ENCODE results near the gene HSPB8. TPM values are rescaled to one million over a fixed set of nuclear protein-coding genes. Genes with fewer than 3 reads are reported as not detected.
"Not testable (repeated sequence)": the region's sequence is repeated elsewhere in the genome, so short reads cannot be mapped to it uniquely, and the experiment has no call there.

HSPB8 gene
- total and polyA plus RNA-seq, 7 experiments from 2014 or later: not detected

DNA sequence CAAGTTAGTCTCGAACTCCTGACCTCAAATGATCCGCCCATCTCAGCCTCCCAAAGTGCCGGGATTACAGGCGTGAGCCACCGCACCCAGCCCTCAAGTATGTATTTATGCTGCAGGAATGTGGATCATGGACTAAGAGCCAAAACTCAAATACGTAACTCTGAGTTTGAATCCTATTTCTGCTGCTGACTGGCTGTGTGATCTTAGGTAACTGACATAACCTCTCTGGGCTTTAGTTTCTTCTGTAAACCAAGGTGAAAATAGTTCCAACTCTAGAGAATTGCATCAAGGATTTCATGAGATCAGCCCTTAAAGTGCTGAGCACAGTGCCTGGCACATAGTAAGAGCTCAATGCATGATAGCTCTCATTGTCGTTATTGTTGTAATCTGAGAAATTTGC is 37.4 kb downstream of the HSPB8 start:
- CTCF ChIA-PET: no interaction called here
- H3K36me3 Mint-ChIP-seq: no peaks in the 10 kb centered on the region
- Histone ChIP-seq H3K36me3 (ENCODE audit: control insufficient read depth in 2 of 3, insufficient read depth in 3 of 3, low read length in 3 of 3) (no peaks in the 10 kb centered on the region), H3K4me3 (ENCODE audit: low read length) (no peak overlapping the region), H3K4me1 (ENCODE audit: control insufficient read depth in 2 of 2, insufficient read depth in 2 of 2, low read length in 2 of 2) (no peaks in the 10 kb centered on the region), H3K27ac (ENCODE audit: low read depth, low read length) (no peak overlapping the region), H3K27me3 (ENCODE audit: control insufficient read depth in 2 of 2, insufficient read depth in 2 of 2, low read length in 2 of 2) (no peaks in the 10 kb centered on the region), H3K9me3 (ENCODE audit: control insufficient read depth in 2 of 3, low read length in 3 of 3) (no peaks in the 10 kb centered on the region)
- ATAC-seq: no peak
- H3K9me3 Mint-ChIP-seq: peaks cover 0 to 11% (median 0%) of the 10 kb centered on the region in 11 donors
- intact Hi-C loops (cut with micrococcal nuclease): no loop called here
- POLR2A ChIA-PET: no interaction called here
- H3K4me1 Mint-ChIP-seq: no peaks in the 10 kb centered on the region
- no peak for DNase-seq
- no peak overlapping the region for H3K4me3 Mint-ChIP-seq
- H3K27ac Mint-ChIP-seq: no peak overlapping the region
- peaks cover 0 to 14% (median 0%) of the 10 kb centered on the region in 5 donors for H3K27me3 Mint-ChIP-seq

DNA sequence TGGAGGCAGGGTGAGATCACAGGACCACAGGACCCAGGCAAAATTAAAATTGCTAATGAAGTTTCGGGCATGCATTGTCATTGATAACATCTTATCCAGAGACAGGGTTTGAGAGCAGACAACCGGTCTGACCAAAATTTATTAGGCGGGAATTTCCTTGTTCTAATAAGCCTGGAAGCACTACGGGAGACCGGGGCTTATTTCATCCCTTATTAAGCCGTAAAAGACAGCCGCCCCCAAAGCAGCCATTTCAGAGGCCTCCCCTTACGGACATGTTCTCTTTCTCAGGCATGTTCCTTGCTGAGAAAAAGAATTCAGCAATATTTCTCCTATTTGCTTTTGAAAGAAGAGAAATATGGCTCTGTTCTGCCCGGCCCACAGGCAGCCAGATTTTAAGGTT is 40.1 kb downstream of the HSPB8 start:
- H3K36me3 Mint-ChIP-seq; H3K27me3 ChIP-seq (ENCODE audit: control insufficient read depth in 2 of 2, insufficient read depth in 2 of 2, low read length in 2 of 2); H3K4me1 Mint-ChIP-seq; H3K4me3 ChIP-seq (ENCODE audit: low read length); ATAC-seq; H3K4me3 Mint-ChIP-seq; H3K27ac ChIP-seq (ENCODE audit: low read depth, low read length); H3K27ac Mint-ChIP-seq; POLR2A ChIA-PET; CTCF ChIA-PET; intact Hi-C loops (cut with micrococcal nuclease); H3K36me3 ChIP-seq (ENCODE audit: control insufficient read depth in 2 of 3, insufficient read depth in 3 of 3, low read length in 3 of 3); DNase-seq; H3K4me1 ChIP-seq (ENCODE audit: control insufficient read depth in 2 of 2, insufficient read depth in 2 of 2, low read length in 2 of 2); H3K9me3 ChIP-seq (ENCODE audit: control insufficient read depth in 2 of 3, low read length in 3 of 3): not testable (repeated sequence)
- peaks cover 0 to 14% (median 1%) of the 10 kb centered on the region in 11 donors for H3K9me3 Mint-ChIP-seq
- H3K27me3 Mint-ChIP-seq: peaks cover 0 to 14% (median 0%) of the 10 kb centered on the region in 5 donors

DNA sequence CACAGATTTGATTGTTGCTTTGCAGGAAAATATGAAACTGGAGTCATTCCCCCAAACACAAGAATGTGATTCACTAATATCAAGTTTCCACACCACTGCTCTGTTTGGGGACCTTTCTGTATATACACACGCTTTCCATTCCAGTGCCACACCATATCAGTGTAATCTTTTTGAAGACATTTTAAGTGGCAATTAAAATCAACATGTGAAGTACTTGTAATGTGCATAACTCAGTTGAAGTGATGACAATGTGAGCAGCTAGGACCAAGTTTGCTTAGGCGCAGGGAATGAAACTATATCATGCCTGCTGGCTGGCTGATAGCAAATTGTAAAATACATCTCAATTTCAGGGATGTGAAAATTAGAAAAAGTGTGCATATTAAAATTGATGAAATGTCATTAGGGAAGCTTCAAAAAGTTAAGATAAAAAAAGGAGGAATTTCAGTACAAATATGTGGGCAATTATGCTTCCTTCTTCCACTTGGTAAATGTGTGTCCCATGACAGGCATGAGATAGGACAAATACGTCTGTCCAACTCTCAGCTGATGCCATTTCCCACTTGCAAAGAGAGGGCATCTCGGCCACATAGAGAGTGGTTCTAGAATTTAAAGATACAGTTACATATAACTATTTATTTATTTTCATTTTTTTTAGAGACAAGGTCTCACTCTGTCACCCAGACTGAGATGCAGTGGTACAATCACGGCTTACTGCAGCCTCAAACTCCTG is 43.7 kb downstream of the HSPB8 start:
- H3K4me1 Mint-ChIP-seq: peaks cover 0 to 2% (median 0%) of the 10 kb centered on the region in 7 donors
- H3K27ac Mint-ChIP-seq: no peak overlapping the region
- POLR2A ChIA-PET: no interaction called here
- H3K36me3 Mint-ChIP-seq: no peaks in the 10 kb centered on the region
- Histone ChIP-seq H3K36me3 (ENCODE audit: control insufficient read depth in 2 of 3, insufficient read depth in 3 of 3, low read length in 3 of 3) (no peaks in the 10 kb centered on the region), H3K27ac (ENCODE audit: low read depth, low read length) (no peak overlapping the region), H3K4me3 (ENCODE audit: low read length) (no peak overlapping the region), H3K27me3 (ENCODE audit: control insufficient read depth in 2 of 2, insufficient read depth in 2 of 2, low read length in 2 of 2) (no peaks in the 10 kb centered on the region), H3K4me1 (ENCODE audit: control insufficient read depth in 2 of 2, insufficient read depth in 2 of 2, low read length in 2 of 2) (no peaks in the 10 kb centered on the region), H3K9me3 (ENCODE audit: control insufficient read depth in 2 of 3, low read length in 3 of 3) (no peaks in the 10 kb centered on the region)
- intact Hi-C loops (cut with micrococcal nuclease): no loop called here
- H3K27me3 Mint-ChIP-seq: peaks cover 0 to 23% (median 4%) of the 10 kb centered on the region in 5 donors
- no peak overlapping the region for H3K4me3 Mint-ChIP-seq
- DNase-seq (no peak), ATAC-seq (no peak)
- peaks cover 0 to 10% (median 2%) of the 10 kb centered on the region in 11 donors for H3K9me3 Mint-ChIP-seq
- CTCF ChIA-PET: interaction anchor here (0.7 kb wide), 1 partner anchor 85 kb away, joined by 4 read pairs; no protein-coding TSS in a partner anchor

DNA sequence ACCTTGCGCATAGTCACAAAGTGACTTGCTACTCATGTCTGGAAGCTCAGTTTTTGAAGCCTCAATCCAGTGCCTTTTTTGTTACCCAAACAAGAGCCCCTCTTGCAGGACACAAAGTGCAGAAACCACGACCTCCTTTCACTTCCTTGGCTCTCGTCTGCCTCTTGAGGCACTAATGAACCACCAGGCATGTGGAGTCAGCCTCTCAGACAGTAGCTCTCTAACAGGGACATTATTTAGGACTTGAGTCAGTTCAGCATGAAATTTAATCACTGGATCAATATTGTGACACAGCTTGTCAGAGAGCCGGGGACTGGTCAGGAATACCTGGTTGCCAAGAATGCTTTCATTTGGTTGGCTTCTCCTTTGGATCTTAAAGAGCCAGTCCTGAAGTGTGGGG is 46.7 kb downstream of the HSPB8 start:
- H3K27ac ChIP-seq (ENCODE audit: low read depth, low read length): no peak overlapping the region
- CTCF ChIA-PET: no interaction called here

DNA sequence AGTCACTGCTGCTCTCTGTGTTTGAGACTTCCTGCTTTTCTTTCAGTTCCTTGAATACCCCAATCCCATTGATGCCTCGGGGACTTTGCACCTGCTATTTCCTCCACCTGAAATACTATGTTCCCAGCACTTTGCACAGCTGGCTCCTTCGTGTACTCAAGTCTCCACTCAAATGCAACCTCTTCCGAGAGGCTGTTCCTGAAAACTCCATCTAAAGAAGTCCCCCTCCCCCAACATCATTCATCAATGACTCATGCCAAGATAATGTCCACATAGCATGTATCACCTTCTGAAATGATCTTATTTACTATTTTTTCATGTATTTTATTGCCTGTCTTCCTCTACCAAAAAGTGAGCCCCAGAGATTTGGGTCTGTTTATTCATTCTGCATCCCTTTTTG is 48.6 kb downstream of the HSPB8 start:
- intact Hi-C loops (cut with micrococcal nuclease): no loop called here
- DNase-seq (no peak), ATAC-seq (no peak)
- H3K27ac Mint-ChIP-seq: no peak overlapping the region
- H3K36me3 Mint-ChIP-seq: peaks cover 0 to 4% (median 0%) of the 10 kb centered on the region in 5 donors
- no peak overlapping the region for H3K4me3 Mint-ChIP-seq
- no peak overlapping the region for H3K27ac ChIP-seq (ENCODE audit: low read depth, low read length)
- H3K27me3 ChIP-seq (ENCODE audit: control insufficient read depth in 2 of 2, insufficient read depth in 2 of 2, low read length in 2 of 2): no peaks in the 10 kb centered on the region
- no peaks in the 10 kb centered on the region for H3K4me1 ChIP-seq (ENCODE audit: control insufficient read depth in 2 of 2, insufficient read depth in 2 of 2, low read length in 2 of 2)
- no peaks in the 10 kb centered on the region for H3K9me3 ChIP-seq (ENCODE audit: control insufficient read depth in 2 of 3, low read length in 3 of 3)
- H3K4me1 Mint-ChIP-seq: peaks cover 0 to 3% (median 0%) of the 10 kb centered on the region in 7 donors
- no peak overlapping the region for H3K4me3 ChIP-seq (ENCODE audit: low read length)
- peaks cover 0 to 10% (median 0%) of the 10 kb centered on the region in 11 donors for H3K9me3 Mint-ChIP-seq
- CTCF ChIA-PET: no interaction called here
- POLR2A ChIA-PET: no interaction called here
- no peaks in the 10 kb centered on the region for H3K36me3 ChIP-seq (ENCODE audit: control insufficient read depth in 2 of 3, insufficient read depth in 3 of 3, low read length in 3 of 3)
- peaks cover 0 to 37% (median 11%) of the 10 kb centered on the region in 5 donors for H3K27me3 Mint-ChIP-seq

More for the DNA sequence above, 46.7 kb downstream of the HSPB8 start:
- no peaks in the 10 kb centered on the region for H3K36me3 ChIP-seq (ENCODE audit: control insufficient read depth in 2 of 3, insufficient read depth in 3 of 3, low read length in 3 of 3)
- Mint-ChIP-seq H3K27me3 (peaks cover 0 to 29% (median 10%) of the 10 kb centered on the region in 5 donors), H3K27ac (no peak overlapping the region), H3K4me1 (peaks cover 0 to 3% (median 0%) of the 10 kb centered on the region in 7 donors), H3K9me3 (peaks cover 0 to 10% (median 1%) of the 10 kb centered on the region in 11 donors), H3K36me3 (peaks cover 0 to 4% (median 0%) of the 10 kb centered on the region in 5 donors), H3K4me3 (no peak overlapping the region)
- no peaks in the 10 kb centered on the region for H3K27me3 ChIP-seq (ENCODE audit: control insufficient read depth in 2 of 2, insufficient read depth in 2 of 2, low read length in 2 of 2)
- ATAC-seq: no peak
- intact Hi-C loops (cut with micrococcal nuclease): no loop called here
- POLR2A ChIA-PET: no interaction called here
- no peaks in the 10 kb centered on the region for H3K9me3 ChIP-seq (ENCODE audit: control insufficient read depth in 2 of 3, low read length in 3 of 3)
- H3K4me1 ChIP-seq (ENCODE audit: control insufficient read depth in 2 of 2, insufficient read depth in 2 of 2, low read length in 2 of 2): no peaks in the 10 kb centered on the region
- no peak for DNase-seq
- H3K4me3 ChIP-seq (ENCODE audit: low read length): no peak overlapping the region

DNA sequence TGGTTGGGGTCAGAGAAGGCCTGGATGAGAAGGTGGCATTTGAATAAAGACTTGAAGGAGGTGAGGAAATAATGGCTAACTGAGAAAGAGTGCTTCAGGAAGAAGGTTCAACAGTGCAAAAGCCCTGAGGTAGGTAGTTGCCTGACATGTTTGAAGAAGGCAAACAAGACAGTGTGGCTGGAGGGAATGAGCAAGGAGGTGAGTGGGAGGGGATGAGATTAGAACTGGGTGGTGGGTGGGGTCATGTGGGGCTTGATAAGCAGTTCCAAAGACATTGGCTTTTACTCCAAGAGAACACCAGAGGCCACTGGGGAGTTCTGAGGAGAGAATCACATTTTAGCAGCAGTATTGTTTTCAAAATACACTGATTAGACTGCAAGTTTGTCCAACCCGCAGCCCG is 50.5 kb downstream of the HSPB8 start:
- peaks cover 0 to 47% (median 15%) of the 10 kb centered on the region in 5 donors for H3K27me3 Mint-ChIP-seq
- H3K36me3 Mint-ChIP-seq: peaks cover 0 to 4% (median 0%) of the 10 kb centered on the region in 5 donors
- no peak overlapping the region for H3K27ac Mint-ChIP-seq
- CTCF ChIA-PET: no interaction called here
- Histone ChIP-seq H3K36me3 (ENCODE audit: control insufficient read depth in 2 of 3, insufficient read depth in 3 of 3, low read length in 3 of 3) (no peaks in the 10 kb centered on the region), H3K27ac (ENCODE audit: low read depth, low read length) (no peak overlapping the region), H3K4me3 (ENCODE audit: low read length) (no peak overlapping the region), H3K4me1 (ENCODE audit: control insufficient read depth in 2 of 2, insufficient read depth in 2 of 2, low read length in 2 of 2) (no peaks in the 10 kb centered on the region), H3K9me3 (ENCODE audit: control insufficient read depth in 2 of 3, low read length in 3 of 3) (no peaks in the 10 kb centered on the region), H3K27me3 (ENCODE audit: control insufficient read depth in 2 of 2, insufficient read depth in 2 of 2, low read length in 2 of 2) (no peaks in the 10 kb centered on the region)
- no peak for ATAC-seq
- peaks cover 0 to 16% (median 0%) of the 10 kb centered on the region in 11 donors for H3K9me3 Mint-ChIP-seq
- POLR2A ChIA-PET: no interaction called here
- no peak overlapping the region for H3K4me3 Mint-ChIP-seq
- DNase-seq: no peak
- H3K4me1 Mint-ChIP-seq: peaks cover 0 to 3% (median 0%) of the 10 kb centered on the region in 7 donors
- intact Hi-C loops (cut with micrococcal nuclease): no loop called here

DNA sequence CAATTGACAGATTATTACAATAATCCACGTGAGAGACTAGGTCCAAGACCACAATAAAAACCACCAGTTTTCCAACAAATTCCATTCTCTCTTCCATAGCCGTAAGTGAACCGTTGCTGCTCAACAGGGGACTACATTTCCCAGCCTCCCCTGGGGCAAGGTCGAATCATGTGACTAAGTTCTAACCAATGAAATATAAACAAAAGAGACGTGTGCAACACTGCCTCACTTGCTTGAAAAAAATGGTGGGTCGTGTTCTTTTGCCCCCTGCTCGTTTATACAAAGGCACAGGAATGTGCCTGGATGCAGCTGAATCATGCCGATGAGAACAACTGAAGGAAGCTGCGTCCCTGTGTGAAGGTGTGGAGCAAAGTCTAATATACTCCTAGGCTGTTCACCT is 51.1 kb downstream of the HSPB8 start:
- no peak overlapping the region for H3K27ac ChIP-seq (ENCODE audit: low read depth, low read length)
- Mint-ChIP-seq H3K9me3 (peaks cover 0 to 16% (median 0%) of the 10 kb centered on the region in 11 donors), H3K4me3 (no peak overlapping the region), H3K36me3 (peaks cover 0 to 4% (median 0%) of the 10 kb centered on the region in 5 donors), H3K27ac (no peak overlapping the region), H3K27me3 (peaks cover 0 to 47% (median 15%) of the 10 kb centered on the region in 5 donors), H3K4me1 (peaks cover 0 to 3% (median 0%) of the 10 kb centered on the region in 7 donors)
- H3K4me1 ChIP-seq (ENCODE audit: control insufficient read depth in 2 of 2, insufficient read depth in 2 of 2, low read length in 2 of 2): no peaks in the 10 kb centered on the region
- POLR2A ChIA-PET: no interaction called here
- no peak for ATAC-seq
- intact Hi-C loops (cut with micrococcal nuclease): no loop called here
- CTCF ChIA-PET: no interaction called here
- no peak overlapping the region for H3K4me3 ChIP-seq (ENCODE audit: low read length)
- no peak for DNase-seq
- H3K36me3 ChIP-seq (ENCODE audit: control insufficient read depth in 2 of 3, insufficient read depth in 3 of 3, low read length in 3 of 3): no peaks in the 10 kb centered on the region
- H3K9me3 ChIP-seq (ENCODE audit: control insufficient read depth in 2 of 3, low read length in 3 of 3): no peaks in the 10 kb centered on the region
- no peaks in the 10 kb centered on the region for H3K27me3 ChIP-seq (ENCODE audit: control insufficient read depth in 2 of 2, insufficient read depth in 2 of 2, low read length in 2 of 2)
